ENCODE measurements around the gene CCDC170.
"Not testable (repeated sequence)": the region's sequence is repeated elsewhere in the genome, so short reads cannot be mapped to it uniquely, and the experiment has no call there.

Gene CCDC170, protein sequence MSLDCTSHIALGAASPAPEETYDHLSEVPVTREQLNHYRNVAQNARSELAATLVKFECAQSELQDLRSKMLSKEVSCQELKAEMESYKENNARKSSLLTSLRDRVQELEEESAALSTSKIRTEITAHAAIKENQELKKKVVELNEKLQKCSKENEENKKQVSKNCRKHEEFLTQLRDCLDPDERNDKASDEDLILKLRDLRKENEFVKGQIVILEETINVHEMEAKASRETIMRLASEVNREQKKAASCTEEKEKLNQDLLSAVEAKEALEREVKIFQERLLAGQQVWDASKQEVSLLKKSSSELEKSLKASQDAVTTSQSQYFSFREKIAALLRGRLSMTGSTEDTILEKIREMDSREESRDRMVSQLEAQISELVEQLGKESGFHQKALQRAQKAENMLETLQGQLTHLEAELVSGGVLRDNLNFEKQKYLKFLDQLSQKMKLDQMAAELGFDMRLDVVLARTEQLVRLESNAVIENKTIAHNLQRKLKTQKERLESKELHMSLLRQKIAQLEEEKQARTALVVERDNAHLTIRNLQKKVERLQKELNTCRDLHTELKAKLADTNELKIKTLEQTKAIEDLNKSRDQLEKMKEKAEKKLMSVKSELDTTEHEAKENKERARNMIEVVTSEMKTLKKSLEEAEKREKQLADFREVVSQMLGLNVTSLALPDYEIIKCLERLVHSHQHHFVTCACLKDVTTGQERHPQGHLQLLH

DNA sequence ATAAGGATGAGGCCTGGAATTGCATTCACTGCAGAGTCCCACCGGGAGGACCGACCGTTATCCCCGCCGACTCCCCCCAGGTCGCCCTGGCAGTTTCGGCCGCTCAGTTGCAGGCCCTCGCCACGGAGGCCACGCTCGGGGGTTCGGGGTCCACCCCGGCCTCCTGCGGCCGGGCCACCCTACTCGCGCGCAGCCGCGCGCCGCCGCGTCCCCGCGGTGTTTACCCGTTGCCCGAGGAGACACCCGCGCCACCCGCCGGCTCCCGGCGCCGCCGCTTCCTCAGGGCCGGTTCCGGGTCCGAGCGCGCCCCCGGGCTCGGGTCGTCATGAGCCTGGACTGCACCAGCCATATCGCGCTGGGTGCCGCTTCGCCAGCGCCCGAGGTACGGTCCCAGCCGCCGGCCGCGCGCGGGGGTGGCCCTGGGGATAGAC is at the start of gene CCDC170:
Gene CCDC170, plus strand, starts transcription at position 214 of the 431 bp plus-strand sequence. Its CDS starts 112 bp downstream, at position 326.
- DNase-seq, result peak; percentile 68

DNA sequence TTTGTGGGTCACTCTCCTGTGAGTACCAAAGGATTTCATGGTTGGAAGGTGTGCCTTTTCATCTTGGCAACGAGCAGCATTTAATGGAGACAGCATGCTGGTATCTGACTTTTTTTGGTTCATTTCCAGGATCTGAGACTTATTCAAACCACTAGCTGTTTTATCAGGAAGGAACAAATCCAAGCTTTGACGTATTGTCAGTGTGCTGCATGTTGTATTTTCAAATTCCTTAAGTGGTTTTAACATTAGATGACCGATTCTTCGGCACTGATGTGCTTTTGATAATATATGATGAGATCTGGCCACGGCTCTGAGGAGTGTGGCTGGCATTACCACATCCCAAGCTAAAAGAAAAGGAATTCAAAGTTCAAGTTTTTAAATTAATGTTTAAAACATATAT is 48.3 kb upstream of the CCDC170 start:
- DNase-seq, result no peak

DNA sequence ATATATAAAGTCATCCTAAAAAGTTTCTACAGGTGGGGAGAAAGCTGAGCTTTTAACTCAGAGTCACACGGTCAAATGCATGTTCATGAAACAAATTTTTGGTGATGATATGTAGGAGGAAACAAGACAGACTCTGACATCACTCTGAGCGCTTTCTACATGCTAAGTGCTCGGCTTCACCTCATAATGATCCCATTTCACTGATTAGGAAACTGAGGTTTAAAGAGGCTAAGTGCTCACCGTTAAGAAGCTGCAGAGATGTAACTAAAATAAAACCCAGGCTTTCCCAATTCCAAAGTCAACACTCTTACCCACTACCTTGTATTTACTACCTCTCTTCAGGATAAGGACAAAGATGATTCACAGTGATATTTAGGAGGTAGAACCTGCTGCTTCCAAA is 46.6 kb upstream of the CCDC170 start:
- DNase-seq, result no peak

GRCh38 chr6:151448623-151449022 is 45.2 kb upstream of the CCDC170 start:
- no peak for DNase-seq

- DNase-seq, result not testable (repeated sequence)
Observed at GRCh38 chr6:151450928-151451327, 42.9 kb upstream of the CCDC170 start.

- no peak for DNase-seq
Observed at GRCh38 chr6:151451417-151451949, 42.3 kb upstream of the CCDC170 start.

- DNase-seq, result peak; percentile 100
Observed at GRCh38 chr6:151451950-151452749, 41.7 kb upstream of the CCDC170 start, which contains the start of gene RMND1. Gene RMND1 (minus strand): TSS chr6:151452126. CDS start chr6:151445811, 6,315 bp downstream.

GRCh38 chr6:151452750-151453427 is 40.9 kb upstream of the CCDC170 start:
- peak; percentile 59 for DNase-seq

GRCh38 chr6:151455751-151456398 is 37.9 kb upstream of the CCDC170 start:
- not testable (repeated sequence) for DNase-seq

DNA sequence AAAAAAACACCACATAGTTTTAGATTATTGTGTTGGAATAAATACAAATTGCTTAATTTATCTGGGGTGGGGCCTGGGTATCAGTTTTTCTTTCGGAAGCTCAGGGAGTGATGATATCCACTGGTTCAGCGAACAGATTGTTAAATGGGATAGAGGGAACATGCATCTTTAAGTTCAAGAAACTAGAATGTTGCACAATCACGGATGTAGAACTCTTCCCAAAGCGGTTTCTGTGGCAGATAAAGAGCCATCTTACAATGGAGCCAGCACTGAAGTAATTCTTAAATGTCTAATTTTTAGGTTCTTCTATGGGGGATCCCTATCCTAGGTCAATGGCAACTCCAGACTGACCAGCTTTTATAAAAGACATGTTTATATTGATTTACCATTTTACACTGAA is 32.1 kb upstream of the CCDC170 start:
- no peak for DNase-seq

GRCh38 chr6:151464702-151465101 is 29.1 kb upstream of the CCDC170 start:
- DNase-seq, result no peak

DNA sequence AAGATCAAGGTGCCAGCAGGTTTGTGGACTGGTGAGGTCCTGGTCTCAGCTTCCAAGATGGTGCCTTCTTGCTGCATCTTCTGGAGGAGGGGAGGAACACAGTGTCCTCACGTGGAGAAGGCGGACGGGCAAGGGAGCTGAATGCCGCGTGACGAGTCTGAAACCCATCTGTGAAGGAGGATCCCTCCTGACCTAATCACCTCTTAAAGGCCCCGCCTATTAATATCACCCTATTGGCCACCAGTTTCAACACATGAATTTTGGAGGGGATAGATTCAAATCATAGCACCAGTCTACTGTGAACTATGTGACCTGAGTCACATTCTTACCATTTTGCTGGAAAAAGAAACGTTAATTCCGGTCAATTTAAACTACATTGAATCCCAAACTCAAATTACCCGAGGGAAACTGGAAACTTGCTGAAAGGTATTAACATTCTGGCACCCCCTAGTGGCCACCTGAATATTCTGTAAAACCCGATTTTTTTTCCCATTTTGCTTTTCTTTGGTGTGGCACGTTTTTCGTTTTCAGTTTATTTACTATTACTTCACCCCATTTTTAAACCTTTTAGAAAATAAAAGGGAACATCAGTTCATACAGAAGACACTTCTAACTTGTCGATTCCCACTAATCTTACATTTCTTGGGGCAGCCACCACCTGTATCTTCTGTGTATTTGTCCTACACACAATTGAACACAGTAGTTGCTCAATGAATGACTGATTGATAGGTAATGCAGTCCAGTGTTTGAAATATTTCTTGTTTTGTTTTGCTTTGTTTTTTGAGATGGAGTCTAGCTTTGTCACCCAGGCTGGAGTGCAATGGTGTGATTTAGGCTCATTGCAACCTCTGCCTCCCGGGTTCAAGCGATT is 17.9 kb upstream of the CCDC170 start:
- peak; percentile 30 for DNase-seq

GRCh38 chr6:151477726-151478125 is 16.1 kb upstream of the CCDC170 start:
- no peak for DNase-seq

DNA sequence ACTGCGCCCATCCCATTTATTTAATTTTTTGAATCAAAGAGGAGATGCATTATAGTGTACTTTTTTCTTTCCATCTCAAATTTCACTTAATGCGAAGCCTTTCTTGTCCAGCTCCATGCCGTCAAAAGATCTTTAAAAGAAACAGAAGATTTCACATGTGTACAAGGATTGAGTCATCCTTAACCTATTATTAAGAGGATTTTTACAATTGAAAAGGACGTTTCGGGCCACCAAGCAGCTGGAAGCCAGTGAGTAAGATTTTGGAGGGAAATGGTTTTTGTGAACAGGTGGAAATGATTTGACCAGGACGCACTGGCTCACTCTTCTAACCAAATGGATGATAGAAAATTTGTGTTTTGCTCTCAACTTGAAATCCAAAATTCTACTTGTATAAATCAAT is 15.1 kb upstream of the CCDC170 start:
- no peak for DNase-seq

DNA sequence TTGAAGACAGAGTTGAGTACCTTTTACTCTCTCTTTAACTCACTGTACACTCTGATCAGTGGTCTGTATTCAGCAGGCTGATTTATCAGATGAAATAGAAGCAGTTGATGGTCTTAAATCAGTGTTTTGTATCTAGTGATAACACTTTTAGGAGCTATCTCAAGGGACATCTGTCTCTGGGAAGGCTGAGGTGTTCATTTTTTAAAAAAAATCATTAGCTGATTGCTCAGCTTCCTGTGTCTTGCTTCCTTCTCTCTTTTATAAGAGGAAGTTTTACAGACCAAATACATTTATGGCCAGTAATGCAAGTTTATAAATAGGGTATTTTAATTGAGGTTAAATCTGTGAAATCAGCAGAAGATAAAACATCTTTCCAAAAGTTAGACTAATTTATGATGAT is 12.0 kb upstream of the CCDC170 start:
- DNase-seq, result no peak

GRCh38 chr6:151482290-151482689 is 11.5 kb upstream of the CCDC170 start:
- no peak for DNase-seq

DNA sequence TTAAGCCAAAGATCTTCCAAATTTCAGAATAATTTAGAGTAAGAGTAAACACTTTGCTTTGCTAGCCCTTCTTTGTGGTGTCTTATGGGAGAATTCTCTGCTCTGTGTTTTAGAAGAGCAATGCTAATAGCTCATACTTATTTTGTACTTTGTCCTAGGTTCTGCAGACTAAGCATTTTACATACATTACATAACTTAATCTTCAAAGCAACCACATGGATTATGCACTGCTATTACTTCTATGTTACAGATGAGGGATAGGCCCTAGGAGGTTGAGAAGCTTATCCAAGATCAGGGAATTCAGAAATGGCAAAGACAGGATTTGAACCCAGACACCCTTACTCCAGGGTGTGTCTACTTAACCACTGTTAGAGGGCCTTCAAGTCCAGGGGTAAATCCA is 9.8 kb upstream of the CCDC170 start:
- DNase-seq, result no peak

GRCh38 chr6:151488226-151488625 is 5.6 kb upstream of the CCDC170 start:
- DNase-seq, result no peak

DNA sequence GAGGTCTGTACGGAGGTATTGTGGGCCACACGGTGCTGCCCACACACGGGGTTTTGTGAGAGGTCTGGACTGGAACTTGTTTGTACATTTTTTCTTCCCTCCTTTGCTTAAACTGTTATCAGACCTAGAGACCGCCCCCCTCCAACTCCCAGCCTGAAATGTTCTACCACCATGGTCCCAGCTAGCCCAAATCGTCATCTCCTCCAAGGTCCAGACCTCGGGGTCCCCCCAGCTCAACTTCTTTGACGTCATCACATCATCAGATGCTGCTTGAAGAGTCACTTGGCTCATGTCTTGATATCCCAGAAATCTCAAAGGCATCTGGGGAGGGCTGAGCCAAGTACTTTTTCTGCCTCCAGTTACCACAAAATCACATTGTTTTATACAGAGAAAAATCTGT is 2.8 kb upstream of the CCDC170 start:
- DNase-seq, result no peak

- no peak for DNase-seq
Observed at GRCh38 chr6:151493161-151493803, 535 bp upstream of the CCDC170 start.

All from right hindlimb (tissue), 1 donor.